GM19043 (cell line): ENCODE measurements around the gene PPP3CA.

ENCODE experiments used
- ATAC-seq: cut with Tn5 transposase; IDR thresholded peaks from one replicate; pipeline ENCODE4 v1.9.1; 2021; ENCODE audit warnings: low read depth; ENCODE audit not compliant: unreplicated experiment

The PPP3CA gene

DNA sequence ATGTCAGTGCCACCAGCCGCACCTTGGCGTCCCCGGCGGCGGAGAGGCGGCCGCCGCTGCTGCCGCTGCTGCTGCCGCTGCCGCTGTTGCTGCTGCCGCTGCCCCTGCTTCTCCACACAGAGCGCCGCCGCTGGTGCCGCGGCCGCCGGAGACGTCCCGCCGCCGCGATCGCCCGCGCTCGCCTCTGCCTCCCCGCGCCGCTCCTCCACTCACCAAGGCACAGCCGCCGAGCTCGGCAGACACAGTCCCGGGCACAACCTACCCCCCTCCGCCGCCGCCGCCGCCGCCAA, at the start of gene PPP3CA:
Gene PPP3CA (minus strand): TSS at position 260 of the 290 bp plus-strand sequence.
- peak; percentile 6 for ATAC-seq

- ATAC-seq = no peak
Measured at GRCh38 chr4:101393256-101393655, 45.9 kb upstream of the PPP3CA start.

DNA sequence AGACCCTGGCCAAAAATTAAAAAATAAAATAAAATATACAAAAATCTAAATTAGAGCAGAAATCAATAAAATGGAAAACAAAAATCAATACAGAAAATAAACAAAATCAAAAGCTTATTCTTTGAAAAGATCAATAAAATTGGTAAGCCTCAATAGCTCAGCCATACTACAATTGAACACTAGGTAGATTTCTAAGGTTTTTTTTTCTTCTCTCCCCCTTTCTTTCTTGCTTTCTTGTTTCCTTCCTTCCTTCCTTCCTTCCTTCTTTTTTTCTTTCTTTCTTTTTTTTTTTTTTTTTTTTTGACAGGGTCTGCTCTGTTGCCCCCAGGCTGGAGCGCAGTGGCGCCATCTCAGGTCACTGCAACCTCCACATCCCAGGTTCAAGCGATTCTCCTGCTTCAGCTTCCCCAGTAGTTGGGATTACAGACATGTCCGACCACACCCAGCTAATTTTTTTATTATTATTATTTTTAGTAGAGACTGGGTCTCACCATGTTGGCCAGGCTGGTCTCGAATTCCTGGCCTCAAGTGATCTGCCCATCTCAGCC, 23.4 kb upstream of the PPP3CA start:
- ATAC-seq = no peak

DNA sequence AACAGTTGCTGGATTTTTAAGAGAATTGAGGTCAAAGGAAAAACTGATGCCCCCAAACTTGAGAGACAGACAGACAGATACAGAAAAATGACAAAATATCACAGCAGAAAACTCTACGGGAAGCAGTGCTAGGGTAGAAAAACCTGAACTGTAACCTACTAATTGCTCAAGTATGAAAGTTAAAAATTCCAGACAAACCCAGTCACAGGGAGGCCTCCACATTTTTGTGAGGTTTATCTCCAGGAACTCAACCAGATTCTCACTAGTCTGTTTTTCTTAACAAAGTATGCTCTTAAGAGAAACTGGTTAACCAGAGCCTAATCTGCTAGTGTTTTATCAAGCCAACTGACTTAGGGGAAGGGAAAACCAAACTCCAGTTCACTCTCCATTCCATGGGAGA, 19.9 kb upstream of the PPP3CA start:
- ATAC-seq = no peak

DNA sequence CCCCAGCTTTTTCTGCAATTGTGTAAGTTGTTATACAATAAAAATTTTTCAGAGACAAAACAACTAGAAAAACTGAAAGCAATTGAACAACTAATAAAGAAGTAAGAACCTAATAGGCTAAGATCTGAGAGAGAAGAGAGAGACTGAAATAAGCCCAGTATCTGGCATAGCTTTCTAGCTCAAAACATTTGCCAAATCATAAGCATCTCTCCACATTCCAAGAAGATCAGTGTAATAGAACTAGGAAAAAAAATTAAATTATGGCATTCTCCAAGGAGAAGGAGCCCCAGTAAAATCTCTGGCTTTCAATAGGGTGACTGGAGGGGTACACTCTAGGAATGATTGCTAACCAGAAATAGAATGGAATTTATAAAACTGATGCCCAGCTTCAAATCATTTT, 19.0 kb upstream of the PPP3CA start:
- no peak for ATAC-seq

GRCh38 chr4:101357751-101358150, 10.4 kb upstream of the PPP3CA start:
- no peak for ATAC-seq

DNA sequence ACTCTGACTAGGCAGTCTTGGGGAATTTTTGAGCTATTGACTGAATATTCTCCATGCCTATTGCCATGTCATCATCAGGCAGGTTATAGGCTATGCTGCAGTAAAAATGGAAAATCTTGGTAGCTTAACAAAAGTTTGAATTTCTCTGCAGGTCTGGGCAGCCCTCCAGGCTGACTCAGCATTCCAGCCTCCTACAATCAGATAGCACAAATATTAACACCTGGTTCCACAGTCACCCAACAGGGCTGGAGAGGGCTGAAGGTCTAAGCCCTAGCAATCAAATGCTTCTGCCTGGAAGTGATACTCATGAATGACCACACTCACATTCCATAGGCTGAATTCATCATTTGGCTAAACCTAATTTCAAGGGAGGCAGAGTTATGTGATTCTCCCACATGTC, 9.6 kb upstream of the PPP3CA start:
- no peak for ATAC-seq

DNA sequence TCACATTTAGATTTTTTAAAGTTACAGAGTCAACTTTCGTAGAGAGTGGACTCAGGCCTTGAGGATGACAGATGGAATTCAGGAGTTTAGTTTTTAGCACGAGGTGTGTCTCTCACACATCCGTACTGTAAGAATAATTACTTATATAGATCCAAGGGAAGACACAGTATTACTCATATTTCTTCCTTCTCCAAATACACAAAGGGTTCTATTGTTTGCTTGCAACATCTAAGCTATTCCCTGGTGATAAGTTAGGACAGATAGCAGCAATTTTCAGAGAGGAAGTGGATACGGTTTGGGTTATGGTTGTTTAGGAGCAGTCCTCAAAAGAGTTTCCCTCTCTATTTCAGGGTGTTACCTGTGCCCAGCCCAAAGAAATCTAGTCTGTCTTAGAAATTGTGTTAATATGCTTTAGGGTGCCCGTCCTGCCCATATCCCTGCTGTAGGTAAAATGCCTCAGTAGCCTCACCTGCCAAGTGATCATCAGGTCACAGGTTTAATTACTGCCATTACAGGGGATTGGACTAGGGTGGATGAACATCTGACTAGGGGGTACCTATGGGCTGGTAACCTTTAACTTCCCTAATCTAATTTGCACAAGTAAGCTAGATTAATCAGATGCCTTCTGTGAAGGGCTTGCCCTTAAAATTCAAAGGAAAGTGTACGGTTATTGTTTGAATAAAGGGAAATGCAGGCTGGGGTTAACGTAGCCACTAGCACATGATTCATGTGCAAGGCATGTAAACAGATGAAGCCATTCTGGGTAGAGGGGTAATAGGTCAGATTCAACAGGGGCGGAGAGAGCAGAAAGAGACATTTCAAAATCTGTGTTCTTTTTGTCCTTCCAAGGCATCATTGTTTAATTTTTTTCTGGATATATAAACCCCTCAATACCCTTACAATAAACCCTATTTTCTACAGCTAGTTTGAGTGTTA, 8.7 kb upstream of the PPP3CA start:
- no peak for ATAC-seq

DNA sequence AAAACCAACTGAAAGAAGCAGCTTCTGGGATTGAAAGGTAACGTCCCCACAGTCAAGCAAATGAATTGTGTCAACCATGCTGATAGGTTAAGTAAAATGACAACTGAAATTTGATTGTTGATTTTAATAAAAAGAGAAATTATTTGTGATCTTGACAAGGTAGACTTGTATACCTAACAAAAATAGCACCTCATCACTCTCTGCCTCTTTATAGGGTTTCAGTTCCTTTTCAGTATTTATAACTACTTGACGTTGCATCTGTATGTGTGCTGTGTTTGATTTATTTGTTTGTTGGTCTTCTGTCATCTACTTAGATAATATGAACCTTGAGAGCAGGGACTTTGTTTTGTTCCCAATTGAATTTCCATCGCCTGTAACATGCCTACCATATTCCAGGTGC, 7.9 kb upstream of the PPP3CA start:
- peak; percentile 98 for ATAC-seq

DNA sequence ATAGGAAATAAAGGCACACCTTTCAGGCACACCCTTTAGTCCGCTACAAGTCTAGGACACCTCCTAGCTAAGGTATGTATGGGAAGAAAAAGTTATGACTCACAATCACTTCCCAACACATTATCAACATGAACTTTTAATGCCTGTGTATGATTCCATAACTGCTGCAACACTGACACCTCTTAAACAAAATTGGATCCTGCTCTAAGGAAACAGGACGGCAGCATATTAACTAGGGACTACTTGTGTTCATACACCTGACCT, 2.4 kb upstream of the PPP3CA start:
- no peak for ATAC-seq

DNA sequence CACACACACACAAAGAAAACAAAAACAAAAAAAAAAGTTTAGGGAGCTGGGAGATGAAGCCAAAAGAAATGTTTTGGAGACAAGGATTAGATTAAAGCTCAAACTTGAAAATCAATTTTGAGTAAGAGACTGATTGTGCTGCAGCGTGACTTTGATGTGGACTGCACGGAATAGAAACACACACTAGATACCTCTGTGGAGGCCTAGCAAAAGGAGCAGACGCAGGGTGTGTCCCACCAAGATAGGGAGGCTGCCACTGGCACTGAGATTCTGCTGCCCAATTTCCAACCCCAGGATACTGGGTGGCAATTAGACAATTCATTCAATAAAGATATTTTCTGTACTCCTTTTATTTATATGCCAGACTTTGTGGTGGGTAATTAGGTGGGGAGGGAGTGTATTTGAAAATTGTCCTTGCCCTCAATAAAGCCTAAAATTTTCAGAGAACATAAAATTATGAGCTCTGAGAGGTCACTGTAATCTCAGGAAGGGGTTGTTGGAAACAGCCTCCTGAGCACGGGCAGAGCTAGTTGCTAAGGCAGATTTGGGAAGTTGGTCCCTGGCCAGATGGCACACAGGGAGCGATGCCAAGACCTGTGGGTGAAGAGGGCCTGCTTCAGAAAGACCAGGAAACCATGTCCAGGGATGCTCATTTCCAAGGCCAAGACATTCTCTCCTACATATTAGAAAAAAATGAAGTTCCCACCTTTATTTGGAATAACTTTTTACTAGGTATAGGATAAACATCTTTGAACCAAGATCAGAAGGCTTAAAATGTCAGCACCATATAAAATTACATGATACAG, 1.9 kb upstream of the PPP3CA start:
- ATAC-seq = no peak

- ATAC-seq = no peak
Measured at GRCh38 chr4:101348367-101348827, 1.1 kb upstream of the PPP3CA start.

- peak; percentile 65 for ATAC-seq
Measured at GRCh38 chr4:101347557-101348366, 436 bp upstream of the PPP3CA start.

- peak; percentile 8 for ATAC-seq
Measured at GRCh38 chr4:101346351-101347266, 717 bp downstream of the PPP3CA start.

DNA sequence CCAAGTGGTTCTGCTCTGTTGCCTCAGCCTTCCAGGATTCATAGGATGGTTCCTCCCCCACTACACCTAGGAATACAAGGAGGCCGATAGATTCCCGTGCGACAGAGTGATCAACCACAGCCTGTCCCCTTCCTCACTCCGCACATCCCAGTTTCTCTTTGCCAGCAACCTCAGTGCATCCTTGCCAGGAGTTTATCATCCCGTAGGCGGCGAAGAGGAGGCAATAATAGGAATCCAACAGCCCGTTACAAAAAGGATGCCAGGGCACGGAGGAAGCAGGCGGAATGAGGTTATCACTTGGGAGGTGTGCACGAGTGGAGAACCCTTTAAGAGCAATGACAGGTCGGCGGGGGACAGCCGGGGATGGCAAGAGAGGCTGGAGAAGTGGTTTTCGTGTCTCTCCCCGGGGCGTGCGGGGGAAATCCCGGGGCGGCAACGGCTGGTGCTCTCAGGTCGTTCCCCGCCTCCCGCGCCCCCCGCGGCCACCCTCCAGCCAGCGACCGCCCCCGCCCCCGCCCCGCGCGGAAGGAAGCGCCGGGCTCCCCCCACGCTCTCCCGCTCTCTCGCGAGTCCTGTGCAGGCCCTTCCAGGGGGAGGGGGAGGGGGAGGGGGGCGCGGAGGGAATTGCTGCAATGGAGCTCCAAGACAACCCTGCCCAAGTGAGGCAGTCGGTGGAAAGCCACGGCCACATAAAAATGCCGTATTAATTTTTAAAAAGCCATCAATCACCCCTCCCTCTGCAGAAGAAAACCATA, 1.6 kb downstream of the PPP3CA start:
- no peak for ATAC-seq

- ATAC-seq = no peak
Measured at GRCh38 chr4:101345271-101345595, 2.1 kb downstream of the PPP3CA start.

- no peak for ATAC-seq
Measured at GRCh38 chr4:101339332-101339731, 8.0 kb downstream of the PPP3CA start.

GRCh38 chr4:101337688-101338087, 9.6 kb downstream of the PPP3CA start:
- no peak for ATAC-seq

GRCh38 chr4:101334963-101335572, 12.3 kb downstream of the PPP3CA start:
- peak; percentile 39 for ATAC-seq
